GM12892 (cell line): Measurements from ENCODE around the gene RNF223.
"Not testable (repeated sequence)": the region's sequence is repeated elsewhere in the genome, so short reads cannot be mapped to it uniquely, and the experiment has no call there.

Experiments used
- DNase-seq: peaks from one replicate; pipeline ENCODE4 v3.0.0; 2011; ENCODE audit not compliant: insufficient read length
- FAIRE-seq: peaks from 2 replicates; lab custom pipeline; 2011; peaks lifted over from hg19 to GRCh38; lab: Jason Lieb, UNC
- POLR2A ChIP-seq: IDR thresholded peaks from 2 replicates; pipeline ENCODE4 v1.6.1; 2011; ENCODE audit warnings: low read depth, low read length, control low read depth
- POLR2AphosphoS5 ChIP-seq: IDR thresholded peaks from 2 replicates; pipeline ENCODE4 v1.6.1; 2011; ENCODE audit warnings: low read depth, low read length, control low read depth
- TAF1 ChIP-seq: IDR thresholded peaks from 2 replicates; pipeline ENCODE4 v1.6.1; 2011; ENCODE audit warnings: low read depth, mild to moderate bottlenecking, control low read depth, low read length, borderline replicate concordance

RNF223 gene

GRCh38 chr1:1058921-1059493, 15.1 kb downstream of the RNF223 start:
- TF ChIP-seq POLR2A (no peak), POLR2AphosphoS5 (no peak), TAF1 (no peak)
- FAIRE-seq (peak; percentile 76), DNase-seq (no peak)

GRCh38 chr1:1058088-1058905, 15.8 kb downstream of the RNF223 start:
- FAIRE-seq: no peak
- DNase-seq: no peak

GRCh38 chr1:1057769-1058087, 16.4 kb downstream of the RNF223 start:
- not testable (repeated sequence) for FAIRE-seq, DNase-seq

More at GRCh38 chr1:1058088-1058905, 15.8 kb downstream of the RNF223 start:
- TF ChIP-seq TAF1: no peak
- TF ChIP-seq POLR2A: no peak
- no peak for TF ChIP-seq POLR2AphosphoS5

GRCh38 chr1:1055841-1056736, 18.0 kb downstream of the RNF223 start:
- TF ChIP-seq TAF1: no peak
- no peak; the same call in 1 of the 2 replicates for TF ChIP-seq POLR2A
- TF ChIP-seq POLR2AphosphoS5: no peak
- no peak for DNase-seq
- FAIRE-seq: no peak

GRCh38 chr1:1054971-1055370, 19.1 kb downstream of the RNF223 start:
- DNase-seq (no peak), FAIRE-seq (no peak)
- TF ChIP-seq POLR2AphosphoS5: no peak
- TF ChIP-seq POLR2A: no peak
- no peak for TF ChIP-seq TAF1

GRCh38 chr1:1054099-1054700, 19.9 kb downstream of the RNF223 start:
- DNase-seq (no peak), FAIRE-seq (no peak)
- no peak for TF ChIP-seq POLR2AphosphoS5
- no peak for TF ChIP-seq POLR2A
- no peak for TF ChIP-seq TAF1

GRCh38 chr1:1053682-1054081, 20.4 kb downstream of the RNF223 start:
- no peak for TF ChIP-seq POLR2AphosphoS5
- TF ChIP-seq TAF1: no peak
- no peak for DNase-seq
- FAIRE-seq: no peak

- TF ChIP-seq POLR2AphosphoS5: no peak
- no peak for TF ChIP-seq POLR2A
- no peak for TF ChIP-seq TAF1
- no peak for DNase-seq
- FAIRE-seq: no peak
Measured at GRCh38 chr1:1053022-1053421, 21.1 kb downstream of the RNF223 start.

- FAIRE-seq (peak; percentile 24), DNase-seq (no peak)
- TF ChIP-seq POLR2A (no peak), TAF1 (no peak), POLR2AphosphoS5 (no peak)
Measured at GRCh38 chr1:1052003-1052840, 21.9 kb downstream of the RNF223 start.

- FAIRE-seq: no peak
Measured at GRCh38 chr1:1051127-1051810, 22.8 kb downstream of the RNF223 start.

More at GRCh38 chr1:1051127-1051810, 22.8 kb downstream of the RNF223 start:
- DNase-seq: no peak
- TF ChIP-seq TAF1 (no peak), POLR2AphosphoS5 (no peak), POLR2A (no peak)
